Tibial nerve (tissue), 4 donors: ENCODE results near the gene ATN1.

Experiments used
- EP300 ChIP-seq, 2 donors: sonication (generic); formaldehyde crosslinking; IDR thresholded peaks; one replicate each; pipeline ENCODE4 v1.6.1; 2017; ENCODE audit warnings: antibody characterized with exemption in 2 of 2, mild to moderate bottlenecking in 1 of 2
- TF ChIP-seq, protein P1 (sequence below), 5 experiments: fragments of 200-600 bp in 3 of 5; fragments of 450-650 bp in 2 of 5; sonication (generic) in 3 of 5; IDR thresholded peaks; one replicate each; pipeline ENCODE4 v1.5.1; 2016 to 2019; ENCODE audit warnings: antibody characterized with exemption in 5 of 5, mild to moderate bottlenecking in 3 of 5, moderate library complexity in 2 of 5

DNA sequence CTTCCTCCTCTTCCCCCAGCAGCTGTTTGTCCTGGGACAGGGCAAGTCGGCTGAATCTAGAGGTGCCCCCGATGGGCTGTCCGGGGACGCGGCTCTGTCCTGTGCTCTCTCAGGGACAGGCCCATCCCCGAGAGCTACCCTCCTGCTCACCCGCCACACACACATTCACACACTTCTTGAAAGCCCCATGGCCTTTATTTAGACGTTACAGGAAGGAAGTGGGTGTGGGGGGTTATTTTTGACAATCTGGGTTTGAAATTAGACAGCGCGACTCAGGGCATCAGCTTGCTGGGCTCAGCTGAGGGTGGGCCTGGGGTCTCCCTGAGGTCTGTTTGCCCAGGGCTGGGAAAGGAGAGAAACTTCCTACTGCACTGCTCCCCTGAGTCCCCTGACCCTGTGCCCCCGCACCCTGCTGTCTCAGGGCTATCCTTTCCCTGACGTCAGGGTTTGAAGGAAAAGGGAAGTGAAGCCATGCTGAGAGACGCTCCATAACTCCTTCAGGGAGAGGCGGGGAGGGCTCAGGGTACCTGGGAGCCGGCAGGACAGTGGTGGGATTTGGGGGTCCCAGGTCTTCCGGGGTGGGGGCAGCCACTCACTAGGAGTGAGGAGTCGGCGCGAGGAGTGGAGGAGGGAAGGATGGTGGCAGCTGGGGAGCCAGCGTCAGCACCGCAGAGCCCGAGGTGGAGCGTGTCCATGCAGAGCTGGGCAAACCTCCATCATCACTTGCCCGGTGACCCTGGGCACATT lies 31.5 kb downstream of the ATN1 start:
- TF ChIP-seq, protein P1, sequence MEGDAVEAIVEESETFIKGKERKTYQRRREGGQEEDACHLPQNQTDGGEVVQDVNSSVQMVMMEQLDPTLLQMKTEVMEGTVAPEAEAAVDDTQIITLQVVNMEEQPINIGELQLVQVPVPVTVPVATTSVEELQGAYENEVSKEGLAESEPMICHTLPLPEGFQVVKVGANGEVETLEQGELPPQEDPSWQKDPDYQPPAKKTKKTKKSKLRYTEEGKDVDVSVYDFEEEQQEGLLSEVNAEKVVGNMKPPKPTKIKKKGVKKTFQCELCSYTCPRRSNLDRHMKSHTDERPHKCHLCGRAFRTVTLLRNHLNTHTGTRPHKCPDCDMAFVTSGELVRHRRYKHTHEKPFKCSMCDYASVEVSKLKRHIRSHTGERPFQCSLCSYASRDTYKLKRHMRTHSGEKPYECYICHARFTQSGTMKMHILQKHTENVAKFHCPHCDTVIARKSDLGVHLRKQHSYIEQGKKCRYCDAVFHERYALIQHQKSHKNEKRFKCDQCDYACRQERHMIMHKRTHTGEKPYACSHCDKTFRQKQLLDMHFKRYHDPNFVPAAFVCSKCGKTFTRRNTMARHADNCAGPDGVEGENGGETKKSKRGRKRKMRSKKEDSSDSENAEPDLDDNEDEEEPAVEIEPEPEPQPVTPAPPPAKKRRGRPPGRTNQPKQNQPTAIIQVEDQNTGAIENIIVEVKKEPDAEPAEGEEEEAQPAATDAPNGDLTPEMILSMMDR (IDR thresholded peaks at IDR 0.05): no peak
- peak in 1 of 2 donors; percentile 14 for TF ChIP-seq EP300 (IDR thresholded peaks at IDR 0.05)
